ENCODE data around the gene LLGL2. TPM values are rescaled to one million over a fixed set of nuclear protein-coding genes. Genes with fewer than 3 reads are reported as not detected.
A peak's percentile ranks its signal among the peaks of the same experiment; 100 is the strongest.

Gene LLGL2
- total RNA-seq, 1 donor from 2014 or later: 16.6 TPM

DNA sequence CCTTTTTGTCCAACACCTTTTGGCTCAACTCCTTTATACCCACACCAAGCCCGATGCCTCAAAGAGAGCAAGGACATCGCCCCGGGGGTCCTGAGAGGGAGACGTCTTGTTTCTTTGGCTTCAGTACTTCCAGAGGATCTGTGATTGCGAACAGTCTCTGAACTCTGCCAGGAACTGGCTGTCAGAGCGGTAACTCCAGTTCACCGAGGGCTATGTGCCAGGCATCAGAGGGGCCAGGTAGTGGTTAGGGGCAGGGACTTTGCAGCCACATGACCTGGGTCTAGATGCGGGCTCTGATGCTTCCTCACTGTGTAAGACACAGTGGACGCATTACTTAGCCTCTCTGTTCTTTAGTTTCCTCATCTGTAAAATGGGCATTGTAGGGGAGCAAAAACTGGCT, 21.6 kb downstream of the LLGL2 start:
- TF ChIP-seq EZH2phosphoT487 (IDR thresholded peaks at IDR 0.05) (no peak), EZH2 (IDR thresholded peaks at IDR 0.05) (no peak)
- TF ChIP-seq, protein P1, sequence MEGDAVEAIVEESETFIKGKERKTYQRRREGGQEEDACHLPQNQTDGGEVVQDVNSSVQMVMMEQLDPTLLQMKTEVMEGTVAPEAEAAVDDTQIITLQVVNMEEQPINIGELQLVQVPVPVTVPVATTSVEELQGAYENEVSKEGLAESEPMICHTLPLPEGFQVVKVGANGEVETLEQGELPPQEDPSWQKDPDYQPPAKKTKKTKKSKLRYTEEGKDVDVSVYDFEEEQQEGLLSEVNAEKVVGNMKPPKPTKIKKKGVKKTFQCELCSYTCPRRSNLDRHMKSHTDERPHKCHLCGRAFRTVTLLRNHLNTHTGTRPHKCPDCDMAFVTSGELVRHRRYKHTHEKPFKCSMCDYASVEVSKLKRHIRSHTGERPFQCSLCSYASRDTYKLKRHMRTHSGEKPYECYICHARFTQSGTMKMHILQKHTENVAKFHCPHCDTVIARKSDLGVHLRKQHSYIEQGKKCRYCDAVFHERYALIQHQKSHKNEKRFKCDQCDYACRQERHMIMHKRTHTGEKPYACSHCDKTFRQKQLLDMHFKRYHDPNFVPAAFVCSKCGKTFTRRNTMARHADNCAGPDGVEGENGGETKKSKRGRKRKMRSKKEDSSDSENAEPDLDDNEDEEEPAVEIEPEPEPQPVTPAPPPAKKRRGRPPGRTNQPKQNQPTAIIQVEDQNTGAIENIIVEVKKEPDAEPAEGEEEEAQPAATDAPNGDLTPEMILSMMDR (IDR thresholded peaks at IDR 0.05): no peak
- Histone ChIP-seq H3K27me3 (no peaks in the 10 kb centered on the region), H3K9ac (no peak overlapping the region), H3K4me1 (peaks cover 27% of the 10 kb centered on the region), H3K27ac (no peak overlapping the region), H4K20me1 (ENCODE audit: low read depth) (no peaks in the 10 kb centered on the region), H3K79me2 (ENCODE audit: low read depth) (no peaks in the 10 kb centered on the region), H3K9me3 (ENCODE audit: low read depth) (no peaks in the 10 kb centered on the region), H3K4me2 (no peak overlapping the region), H2AFZ (replicated peaks) (no peak overlapping the region), H3K4me3 (no peak overlapping the region), H3F3A (ENCODE audit: low read depth) (peaks cover 17% of the 10 kb centered on the region), H3K36me3 (no peaks in the 10 kb centered on the region)
- H3K4me3 Mint-ChIP-seq: no peak overlapping the region
- H3K27ac Mint-ChIP-seq: no peak overlapping the region
- peaks cover 8% of the 10 kb centered on the region for H3K4me1 Mint-ChIP-seq
- H3K36me3 Mint-ChIP-seq: no peaks in the 10 kb centered on the region
- no peaks in the 10 kb centered on the region for H3K9me3 Mint-ChIP-seq
- no peak for DNase-seq (ENCODE audit: low spot score)
- peaks cover 2% of the 10 kb centered on the region for H3K27me3 Mint-ChIP-seq (ENCODE audit: insufficient read depth, low read depth)

DNA sequence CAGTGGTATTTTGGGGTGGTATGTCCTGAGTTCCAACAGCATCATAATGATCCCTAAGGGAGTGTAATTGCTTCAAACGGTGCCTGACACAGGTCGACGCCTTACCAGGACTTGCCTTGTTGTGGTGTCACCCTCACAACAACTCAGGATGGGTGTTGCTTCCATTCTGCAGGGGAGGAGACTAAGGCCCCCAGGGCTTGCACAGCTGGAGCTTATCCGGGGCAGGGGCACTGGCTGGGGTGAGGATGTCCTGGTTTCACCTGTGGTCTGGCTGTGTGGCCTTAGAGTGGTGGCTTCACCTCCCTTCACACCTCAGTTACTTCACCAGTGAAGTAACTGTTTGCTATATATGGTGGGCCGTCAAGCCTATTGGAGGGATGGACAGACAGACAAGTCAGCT, 23.3 kb downstream of the LLGL2 start:
- H3K27ac Mint-ChIP-seq: no peak overlapping the region
- H3K4me3 Mint-ChIP-seq: no peak overlapping the region

DNA sequence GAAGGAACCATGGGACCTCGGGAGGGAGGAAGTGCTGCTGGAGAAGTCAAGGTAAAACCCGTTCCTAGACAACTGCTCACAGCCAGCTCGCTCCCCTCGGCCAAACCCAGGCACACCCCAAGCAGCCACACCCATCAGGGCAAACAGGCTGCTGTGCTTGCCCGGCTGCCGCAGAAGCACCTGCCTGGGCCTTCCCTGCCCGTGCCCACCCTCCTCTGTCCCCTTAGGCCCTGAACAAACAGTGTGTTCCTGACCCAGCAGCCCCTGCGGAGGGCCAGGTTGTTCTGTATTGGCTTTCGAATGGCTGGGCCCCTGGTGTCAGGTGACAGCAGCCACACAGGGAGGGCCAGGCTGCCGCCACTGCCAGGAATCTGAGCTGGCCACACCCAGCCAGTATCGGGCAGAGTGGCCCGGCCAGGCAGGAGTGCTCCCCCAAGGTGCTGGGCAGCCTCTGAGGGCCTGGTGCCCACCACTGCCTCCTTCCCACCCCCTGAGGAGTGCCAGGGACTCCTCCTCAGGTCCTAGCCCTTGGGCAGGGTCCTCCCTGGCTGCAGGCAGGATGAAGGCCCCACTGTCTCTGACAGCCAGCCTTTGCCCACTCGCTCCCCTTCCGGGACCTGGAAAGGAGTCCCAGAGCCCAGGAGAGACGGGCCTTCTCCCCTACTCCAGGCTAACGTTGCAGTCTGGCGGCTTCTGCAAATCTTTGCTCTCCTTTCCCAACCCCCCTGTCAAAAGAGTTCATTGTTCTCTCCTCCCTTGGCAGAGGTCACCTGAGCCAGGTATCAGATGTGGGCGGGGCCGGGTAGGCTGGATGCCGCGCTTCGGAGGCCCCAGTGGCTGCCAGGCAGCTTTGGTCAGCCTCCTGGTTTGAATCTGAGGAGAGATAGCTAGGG, 24.0 kb downstream of the LLGL2 start:
- H3K9me3 Mint-ChIP-seq: no peaks in the 10 kb centered on the region
- no peaks in the 10 kb centered on the region for H3K79me2 ChIP-seq (ENCODE audit: low read depth)
- peaks cover 11% of the 10 kb centered on the region for H3F3A ChIP-seq (ENCODE audit: low read depth)
- H3K4me1 Mint-ChIP-seq: peaks cover 16% of the 10 kb centered on the region
- H3K9ac ChIP-seq: peak overlapping the region; percentile 46
- H3K4me3 Mint-ChIP-seq: no peak overlapping the region
- H3K27ac ChIP-seq: peak overlapping the region; percentile 65
- H3K4me3 ChIP-seq: peak overlapping the region; percentile 34
- peak overlapping the region; percentile 58 for H2AFZ ChIP-seq (replicated peaks)
- H3K36me3 ChIP-seq: no peaks in the 10 kb centered on the region
- H3K36me3 Mint-ChIP-seq: no peaks in the 10 kb centered on the region
- no peak for TF ChIP-seq EZH2 (IDR thresholded peaks at IDR 0.05)
- TF ChIP-seq EZH2phosphoT487 (IDR thresholded peaks at IDR 0.05): no peak
- TF ChIP-seq, protein P1 (IDR thresholded peaks at IDR 0.05): no peak
- DNase-seq (ENCODE audit: low spot score): peak; percentile 82
- no peaks in the 10 kb centered on the region for H3K27me3 ChIP-seq
- H4K20me1 ChIP-seq (ENCODE audit: low read depth): no peaks in the 10 kb centered on the region
- H3K27ac Mint-ChIP-seq: no peak overlapping the region
- peaks cover 25% of the 10 kb centered on the region for H3K4me1 ChIP-seq
- H3K27me3 Mint-ChIP-seq (ENCODE audit: insufficient read depth, low read depth): peaks cover 3% of the 10 kb centered on the region
- H3K4me2 ChIP-seq: peak overlapping the region; percentile 75
- no peaks in the 10 kb centered on the region for H3K9me3 ChIP-seq (ENCODE audit: low read depth)

More for the DNA sequence above, 23.3 kb downstream of the LLGL2 start:
- Histone ChIP-seq H3K4me1 (peaks cover 25% of the 10 kb centered on the region), H3K4me3 (no peak overlapping the region), H4K20me1 (ENCODE audit: low read depth) (no peaks in the 10 kb centered on the region), H3K4me2 (peak overlapping the region; percentile 75), H3F3A (ENCODE audit: low read depth) (peaks cover 11% of the 10 kb centered on the region), H3K9ac (no peak overlapping the region), H3K36me3 (no peaks in the 10 kb centered on the region), H2AFZ (replicated peaks) (no peak overlapping the region), H3K79me2 (ENCODE audit: low read depth) (no peaks in the 10 kb centered on the region), H3K27ac (no peak overlapping the region), H3K9me3 (ENCODE audit: low read depth) (no peaks in the 10 kb centered on the region), H3K27me3 (no peaks in the 10 kb centered on the region)
- DNase-seq (ENCODE audit: low spot score): no peak
- H3K9me3 Mint-ChIP-seq: no peaks in the 10 kb centered on the region
- peaks cover 1% of the 10 kb centered on the region for H3K27me3 Mint-ChIP-seq (ENCODE audit: insufficient read depth, low read depth)
- no peaks in the 10 kb centered on the region for H3K36me3 Mint-ChIP-seq
- peaks cover 16% of the 10 kb centered on the region for H3K4me1 Mint-ChIP-seq
- TF ChIP-seq EZH2 (IDR thresholded peaks at IDR 0.05) (no peak), EZH2phosphoT487 (IDR thresholded peaks at IDR 0.05) (no peak)
- TF ChIP-seq, protein P1 (IDR thresholded peaks at IDR 0.05): no peak

Measured in neural progenitor cell (in vitro differentiated cells).